ENCODE results near the gene PJVK.
"Not testable (repeated sequence)": the region's sequence is repeated elsewhere in the genome, so short reads cannot be mapped to it uniquely, and the experiment has no call there.

Gene PJVK

GRCh38 chr2:178429336-178429735 is 21.8 kb upstream of the PJVK start:
- DNase-seq (ENCODE audit: low spot score) (no peak), FAIRE-seq (no peak)

- no peak for FAIRE-seq
- DNase-seq (ENCODE audit: low spot score): no peak
These were observed 14.5 kb upstream of the PJVK start for GRCh38 chr2:178436662-178437061.

- no peak for DNase-seq (ENCODE audit: low spot score)
- no peak for FAIRE-seq
These were observed 9.8 kb upstream of the PJVK start for GRCh38 chr2:178441426-178441825.

- DNase-seq (ENCODE audit: low spot score) (no peak), FAIRE-seq (no peak)
These were observed 2.1 kb upstream of the PJVK start for GRCh38 chr2:178448968-178449661.

GRCh38 chr2:178449700-178450523 is 1.3 kb upstream of the PJVK start:
- FAIRE-seq (no peak), DNase-seq (ENCODE audit: low spot score) (no peak)

- no peak for DNase-seq (ENCODE audit: low spot score)
These were observed 729 bp upstream of the PJVK start for GRCh38 chr2:178450524-178450773.

GRCh38 chr2:178452334-178452733 is 1.2 kb downstream of the PJVK start:
- FAIRE-seq (no peak), DNase-seq (ENCODE audit: low spot score) (no peak)

More at GRCh38 chr2:178450524-178450773, 729 bp upstream of the PJVK start:
- no peak for FAIRE-seq

- DNase-seq (ENCODE audit: low spot score) (no peak), FAIRE-seq (no peak)
These were observed 1.7 kb downstream of the PJVK start for GRCh38 chr2:178452870-178453269.

- FAIRE-seq (no peak), DNase-seq (ENCODE audit: low spot score) (no peak)
These were observed 4.8 kb downstream of the PJVK start for GRCh38 chr2:178455947-178456346.

GRCh38 chr2:178457390-178457886 is 6.3 kb downstream of the PJVK start:
- FAIRE-seq (no peak), DNase-seq (ENCODE audit: low spot score) (no peak)

- DNase-seq (ENCODE audit: low spot score) (no peak), FAIRE-seq (no peak)
These were observed 18.2 kb downstream of the PJVK start for GRCh38 chr2:178469219-178469849.

- DNase-seq (ENCODE audit: low spot score); FAIRE-seq: not testable (repeated sequence)
These were observed 20.1 kb downstream of the PJVK start for GRCh38 chr2:178471313-178471712.

GRCh38 chr2:178473373-178473772 is 22.2 kb downstream of the PJVK start:
- FAIRE-seq (no peak), DNase-seq (ENCODE audit: low spot score) (no peak)

GRCh38 chr2:178473931-178474330 is 22.8 kb downstream of the PJVK start:
- DNase-seq (ENCODE audit: low spot score): peak; percentile 39

GRCh38 chr2:178474560-178474959 is 23.4 kb downstream of the PJVK start:
- FAIRE-seq: no peak

More at GRCh38 chr2:178473931-178474330, 22.8 kb downstream of the PJVK start:
- peak; percentile 65 for FAIRE-seq

GRCh38 chr2:178476477-178476876 is 25.3 kb downstream of the PJVK start:
- no peak for DNase-seq (ENCODE audit: low spot score)
- FAIRE-seq: no peak

More at GRCh38 chr2:178474560-178474959, 23.4 kb downstream of the PJVK start:
- DNase-seq (ENCODE audit: low spot score): no peak

- DNase-seq (ENCODE audit: low spot score) (no peak), FAIRE-seq (peak; percentile 33)
These were observed 26.4 kb downstream of the PJVK start for GRCh38 chr2:178477443-178478129.

- DNase-seq (ENCODE audit: low spot score) (no peak), FAIRE-seq (no peak)
These were observed 26.9 kb downstream of the PJVK start for GRCh38 chr2:178478130-178478438.

- DNase-seq (ENCODE audit: low spot score) (peak; percentile 75), FAIRE-seq (peak; percentile 55)
These were observed 27.5 kb downstream of the PJVK start, which contains the start of gene FKBP7 for GRCh38 chr2:178478439-178479274. Gene FKBP7 (minus strand): TSS chr2:178478600. CDS start chr2:178478499, 101 bp downstream.

- DNase-seq (ENCODE audit: low spot score): no peak
- no peak for FAIRE-seq
These were observed 28.1 kb downstream of the PJVK start for GRCh38 chr2:178479275-178479616.

GRCh38 chr2:178479758-178480226 is 28.6 kb downstream of the PJVK start:
- FAIRE-seq (peak; percentile 52), DNase-seq (ENCODE audit: low spot score) (no peak)

Measured in RCC 7860 (cell line).